Right ventricle myocardium inferior (tissue), 1 donor: ENCODE results near the gene STYK1. TPM values are rescaled to one million over a fixed set of nuclear protein-coding genes. Genes with fewer than 3 reads are reported as not detected.

Experiments used
- ATAC-seq: fragments of 200-7000 bp; cut with Tn5 transposase; one replicate; pipeline ENCODE4 v1.9.1; 2020; ENCODE audit warnings: mild to moderate bottlenecking, moderate library complexity
- DNase-seq: peaks from one replicate; pipeline ENCODE4 v3.0.0; 2021; ENCODE audit errors: missing footprints
- intact Hi-C: fragments of 100-400 bp; cut with DNase I; formaldehyde crosslinking; loops from one replicate; pipeline ENCODE4 v1.11.0; 2022
- long read RNA-seq: library from polyadenylated mRNA; unstranded; transcript quantifications from one replicate; pipeline ENCODE4 v2.0.0, GENCODE V29; 2021
- total RNA-seq: library from RNA; stranded (reverse); fragmentation: NEBNext Ultra II Directional; extraction: Animal tissue kit (Norgen Biotek cat#: 25700); gene quantifications from one replicate; pipeline ENCODE4 v1.2.1, GENCODE V29; 2021
- donor health status: DM: no; HTN: yes; CAD: no; lungs with severe emphysema.

The STYK1 gene, protein sequence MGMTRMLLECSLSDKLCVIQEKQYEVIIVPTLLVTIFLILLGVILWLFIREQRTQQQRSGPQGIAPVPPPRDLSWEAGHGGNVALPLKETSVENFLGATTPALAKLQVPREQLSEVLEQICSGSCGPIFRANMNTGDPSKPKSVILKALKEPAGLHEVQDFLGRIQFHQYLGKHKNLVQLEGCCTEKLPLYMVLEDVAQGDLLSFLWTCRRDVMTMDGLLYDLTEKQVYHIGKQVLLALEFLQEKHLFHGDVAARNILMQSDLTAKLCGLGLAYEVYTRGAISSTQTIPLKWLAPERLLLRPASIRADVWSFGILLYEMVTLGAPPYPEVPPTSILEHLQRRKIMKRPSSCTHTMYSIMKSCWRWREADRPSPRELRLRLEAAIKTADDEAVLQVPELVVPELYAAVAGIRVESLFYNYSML
- not detected for total RNA-seq
- long read RNA-seq: 0 reads

DNA sequence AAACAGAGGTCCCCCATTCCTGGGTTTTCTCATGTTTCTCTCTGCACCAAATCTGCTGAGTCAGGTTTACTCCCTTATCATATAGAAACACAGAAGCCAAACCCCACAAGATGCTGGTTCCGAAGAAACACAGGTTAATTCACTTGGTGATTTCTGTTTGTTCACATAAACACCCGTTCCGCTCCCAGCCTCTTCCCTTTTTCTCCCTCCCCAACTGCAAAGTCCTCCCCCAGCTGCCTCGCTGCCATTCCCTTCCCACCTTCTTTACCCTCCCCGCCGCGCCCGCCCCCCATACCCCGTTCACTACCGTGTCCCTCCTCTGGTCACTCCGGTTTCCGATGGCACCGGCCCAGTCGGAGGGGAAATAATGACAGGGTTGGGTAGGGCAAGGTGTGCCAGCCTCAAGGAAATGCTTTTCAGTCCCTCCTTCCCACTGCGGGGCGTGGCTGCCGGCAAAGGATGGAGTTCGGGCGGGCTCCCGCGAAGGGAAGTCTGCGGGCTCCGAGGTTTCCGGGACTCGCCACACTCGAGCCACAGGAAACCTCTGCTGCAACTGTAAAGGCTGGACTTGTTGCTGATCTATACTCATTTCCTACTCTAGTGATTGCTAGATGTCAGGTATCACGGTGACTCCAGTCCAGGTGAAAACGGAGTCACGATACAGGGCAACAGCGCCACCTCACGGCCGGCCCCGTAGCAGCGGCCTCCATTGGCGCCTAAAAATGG, at the start of gene STYK1:
STYK1 (minus strand) TSS at position 394 of the 726 bp plus-strand sequence. CDS start 39,434 bp downstream, outside the sequence.
- intact Hi-C loops: no loop called here
- DNase-seq (peak; percentile 75), ATAC-seq (peak; percentile 34)

DNA sequence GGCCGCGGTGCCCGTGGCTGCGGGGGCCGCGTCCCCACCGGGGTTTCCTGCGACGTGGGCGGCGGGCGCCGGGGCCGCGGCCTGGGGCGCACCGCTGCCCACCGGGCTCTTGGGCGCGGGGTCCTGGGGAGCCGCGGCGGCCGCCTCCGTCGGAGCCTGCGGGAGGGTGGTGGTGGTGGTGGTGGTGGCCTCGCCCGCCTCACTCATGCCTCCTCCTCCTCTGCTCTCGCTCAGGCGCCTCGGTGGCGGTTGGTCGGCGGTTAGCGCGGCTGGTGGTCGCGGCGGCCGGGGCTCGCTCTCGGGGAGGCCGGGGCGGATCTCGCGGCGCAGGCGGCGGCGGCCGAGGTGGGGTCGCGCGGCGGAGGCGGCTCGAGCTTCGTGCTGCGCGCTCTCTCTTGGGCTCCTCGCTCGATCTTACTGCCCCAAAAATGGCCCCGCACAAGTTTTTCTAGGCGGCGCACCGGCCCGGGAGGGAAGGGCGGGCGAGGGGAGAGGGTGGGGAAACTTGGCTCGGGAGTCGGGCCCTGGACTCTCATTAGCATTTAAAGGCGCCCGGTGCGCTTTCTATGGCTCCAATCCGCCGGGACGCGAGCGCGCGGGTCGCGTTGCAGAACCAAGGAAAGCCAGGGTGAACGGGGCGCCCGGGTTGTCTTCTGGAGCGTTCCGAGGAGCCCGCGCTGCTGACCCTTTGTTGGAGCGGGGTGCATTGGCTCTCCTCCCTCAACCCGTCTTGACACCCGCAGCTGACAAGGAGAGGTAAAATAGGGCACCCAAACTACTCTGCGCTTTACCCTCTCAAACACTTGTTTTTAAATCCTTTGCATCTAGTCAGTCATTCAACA, 49.3 kb upstream of the STYK1 start, which contains the start of gene YBX3:
YBX3 (minus strand) TSS at position 419 of the 842 bp plus-strand sequence; CDS start at position 207, 212 bp downstream.
- peak; percentile 88 for ATAC-seq
- intact Hi-C loops: loop anchor here (1.0 to 10.0 kb wide), 5 partner anchors 16 to 511 kb away; partner anchors contain the start of genes GABARAPL1 and MAGOHB
- peak; percentile 92 for DNase-seq

DNA sequence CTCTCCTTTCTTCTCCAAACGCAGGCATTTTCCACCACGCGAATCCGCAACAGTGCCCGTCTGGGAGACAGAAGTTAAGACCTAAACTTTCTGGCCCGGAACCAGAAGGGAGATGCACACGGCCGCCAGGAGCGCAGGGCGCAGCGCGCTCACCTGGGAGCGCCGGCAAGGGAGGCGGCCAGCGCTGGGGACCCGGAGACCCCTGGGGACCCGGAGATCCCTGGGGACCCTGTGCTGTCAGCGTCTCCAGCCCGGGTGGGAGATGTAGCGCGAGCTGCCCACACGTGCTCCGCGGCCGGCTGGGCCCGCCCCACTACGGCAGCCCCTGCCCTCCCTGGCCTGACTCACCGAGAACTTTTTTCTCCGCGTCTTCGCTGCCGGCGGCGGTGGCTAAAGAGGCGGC, 48.7 kb upstream of the STYK1 start:
- intact Hi-C loops: loop anchor here (2.0 to 10.0 kb wide), 4 partner anchors 16 to 510 kb away; partner anchors contain the start of gene GABARAPL1
- ATAC-seq (peak; percentile 36), DNase-seq (peak; percentile 70)

DNA sequence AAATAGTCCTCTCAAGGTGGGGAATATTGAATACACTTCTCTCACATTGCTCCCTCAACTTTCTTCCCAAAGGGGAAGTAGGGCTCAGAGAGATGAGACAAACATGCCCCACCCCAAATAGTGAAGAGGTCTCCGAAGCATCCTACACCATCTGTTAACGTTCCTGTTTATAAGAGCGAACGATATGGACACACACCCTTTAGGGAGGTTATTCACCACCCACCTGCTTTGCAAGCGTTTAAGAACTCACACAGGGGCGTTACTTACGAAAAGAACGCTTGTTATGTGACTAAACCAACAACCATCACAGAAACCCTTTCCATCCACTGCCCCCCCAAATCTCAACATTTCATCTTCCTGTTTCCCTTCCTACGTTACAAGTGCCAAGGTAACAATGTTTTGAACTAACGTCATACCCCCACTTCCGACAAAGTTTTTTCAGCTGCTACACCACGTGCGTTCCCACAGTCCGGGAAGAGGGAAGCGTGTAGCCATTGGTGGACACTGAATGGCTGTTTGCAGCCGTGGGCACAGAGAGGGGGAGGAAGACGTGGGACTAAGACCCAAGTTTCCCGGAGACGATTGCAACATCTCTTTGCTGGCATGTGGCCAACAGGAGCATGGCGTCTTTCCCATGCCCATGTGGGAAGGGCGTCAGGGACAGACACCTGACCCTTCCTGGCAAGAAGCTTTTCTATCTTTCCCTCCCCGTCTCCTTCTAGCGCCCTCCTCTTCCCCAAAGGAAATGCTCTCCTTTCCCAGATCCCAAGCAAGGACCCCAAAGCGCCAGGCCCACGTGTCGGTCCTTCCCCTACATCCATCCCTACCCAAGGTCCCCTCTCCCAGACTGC, 48.0 kb upstream of the STYK1 start:
- peak; percentile 87 for DNase-seq
- ATAC-seq: peak; percentile 92
- intact Hi-C loops: loop anchor here (2.0 to 10.0 kb wide), 4 partner anchors 15 to 510 kb away; partner anchors contain the start of gene GABARAPL1

DNA sequence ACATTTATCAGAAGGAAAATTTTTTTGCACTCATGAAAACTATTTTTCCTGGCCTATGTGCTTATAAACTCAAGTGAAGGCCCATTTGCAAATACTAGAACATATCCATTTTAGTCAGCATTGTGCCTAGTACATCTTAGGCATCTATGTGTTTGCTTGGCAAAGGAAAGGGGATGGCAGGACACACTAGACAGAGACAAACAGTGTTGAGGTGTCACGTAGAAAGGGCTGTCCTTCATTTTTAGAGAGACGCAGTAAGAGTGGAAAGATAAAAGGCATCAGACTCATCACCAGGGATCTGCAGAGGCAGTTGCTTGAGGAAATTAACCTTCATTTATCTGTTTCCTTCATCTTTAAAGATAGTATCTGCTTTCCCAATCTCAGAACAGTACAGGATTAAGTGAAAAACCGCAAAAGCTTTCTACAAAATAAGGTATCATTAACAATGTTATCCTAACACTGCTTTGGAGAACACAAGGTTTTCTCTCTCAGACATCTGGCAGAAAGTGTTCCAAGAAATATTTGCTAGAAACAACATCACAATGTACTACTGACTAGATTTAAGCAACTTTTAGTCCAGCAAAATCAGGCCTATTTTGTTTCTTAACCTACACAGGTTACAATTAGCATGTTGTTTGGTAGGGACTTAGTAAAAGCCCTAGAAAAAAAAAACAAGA, 47.3 kb upstream of the STYK1 start:
- DNase-seq (no peak), ATAC-seq (no peak)
- intact Hi-C loops: loop anchor here (5.0 to 10.0 kb wide), 2 partner anchors 356 to 509 kb away; partner anchors contain the start of gene GABARAPL1

DNA sequence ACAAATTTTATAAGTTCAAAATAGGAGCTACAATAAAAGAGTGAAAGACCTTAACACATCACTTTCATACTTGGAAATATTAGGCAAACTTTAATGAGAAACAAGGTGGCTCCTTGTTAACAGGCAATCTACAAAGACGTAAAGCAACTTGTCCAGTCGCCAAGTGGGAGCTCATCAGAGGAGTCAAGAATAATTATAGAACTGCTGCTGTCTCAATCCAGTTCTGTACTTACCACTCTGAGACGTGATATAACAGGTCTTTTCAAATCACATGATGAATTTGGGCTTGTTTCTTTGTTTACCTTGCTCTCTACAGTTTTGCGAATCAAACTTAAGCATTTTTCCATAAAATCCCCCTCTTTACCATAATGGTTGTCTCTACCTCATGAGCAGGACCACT, 45.6 kb upstream of the STYK1 start:
- ATAC-seq (no peak), DNase-seq (no peak)
- intact Hi-C loops: loop anchor here (5.0 kb wide), 1 partner anchor 1843 kb away; the partner anchor contains the start of gene DUSP16

DNA sequence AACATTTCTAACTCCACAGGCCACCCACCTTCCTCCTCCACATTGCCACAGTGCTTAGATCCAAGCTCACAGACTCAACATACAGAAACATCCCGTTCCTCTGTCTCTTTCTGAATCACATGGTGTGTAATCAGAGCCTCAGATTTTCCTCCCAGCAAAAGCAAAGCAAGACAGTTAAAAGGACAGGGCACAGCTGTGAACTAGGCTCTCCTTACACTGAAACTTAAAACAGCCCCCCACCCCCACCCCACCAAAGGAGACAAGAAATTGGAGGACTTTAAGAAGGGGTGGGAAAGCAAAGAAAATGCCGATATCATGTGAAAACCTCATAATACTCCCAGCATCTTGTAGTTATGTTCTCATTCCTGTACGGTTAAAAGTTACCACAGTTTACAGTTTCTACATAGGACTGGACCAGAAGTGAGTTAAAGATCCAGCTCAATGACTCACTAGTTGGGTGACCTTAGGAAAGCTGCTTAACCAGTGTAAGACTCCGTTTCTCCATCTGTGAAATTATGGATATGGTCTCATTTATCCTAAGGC, 44.5 kb upstream of the STYK1 start:
- DNase-seq (no peak), ATAC-seq (no peak)
- intact Hi-C loops: loop anchor here (5.0 kb wide), 1 partner anchor 1844 kb away; the partner anchor contains the start of gene DUSP16

DNA sequence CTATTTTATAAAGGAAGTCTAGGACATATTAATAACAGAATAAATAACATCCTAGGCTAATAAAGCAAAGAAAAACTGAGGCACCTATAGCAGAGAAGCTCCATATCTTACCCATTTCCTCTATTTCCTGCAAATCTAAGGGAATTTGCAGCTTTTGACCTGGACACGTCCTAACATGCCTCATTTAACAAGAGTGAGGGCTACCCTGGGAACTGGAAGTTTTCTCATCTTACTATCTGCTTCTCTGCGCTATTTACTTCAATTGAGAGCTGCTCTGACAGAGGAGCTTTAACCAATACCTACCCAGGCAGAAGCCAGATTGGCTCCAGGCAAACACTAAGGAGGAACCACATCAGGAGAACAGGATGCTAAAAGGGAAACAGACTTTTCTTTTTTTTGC, 43.6 kb upstream of the STYK1 start:
- ATAC-seq (no peak), DNase-seq (no peak)
- intact Hi-C loops: loop anchor here (5.0 kb wide), 1 partner anchor 1845 kb away; the partner anchor contains the start of gene DUSP16

DNA sequence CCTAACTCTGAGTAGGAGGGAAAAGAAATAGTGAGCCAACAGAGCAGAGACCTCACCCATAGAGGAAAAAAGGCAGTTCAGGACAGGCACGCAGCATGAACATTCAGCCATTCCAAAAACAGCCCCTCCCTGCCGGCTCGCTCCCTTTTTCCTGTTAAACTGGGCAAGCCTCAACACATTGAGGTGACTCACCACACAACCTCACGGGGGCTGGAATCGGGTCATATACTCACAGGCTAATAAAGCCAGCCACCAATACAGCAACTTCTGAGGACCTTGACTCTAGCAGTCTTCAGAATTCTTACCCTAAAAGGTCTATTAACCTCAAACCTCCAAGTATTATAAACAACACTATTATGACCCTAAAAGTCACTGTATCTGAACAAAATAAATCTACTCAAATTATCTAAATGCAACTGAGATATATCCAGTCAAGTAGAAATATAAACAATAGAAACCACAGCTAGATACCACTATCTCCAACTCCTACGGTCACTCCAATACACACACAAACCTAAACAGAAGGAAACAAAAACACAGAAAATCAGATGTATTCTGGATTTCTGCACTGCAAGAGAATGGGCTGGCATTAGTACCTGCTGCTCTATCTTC, 43.0 kb upstream of the STYK1 start:
- intact Hi-C loops: loop anchor here (5.0 kb wide), 1 partner anchor 1845 kb away; the partner anchor contains the start of gene DUSP16

DNA sequence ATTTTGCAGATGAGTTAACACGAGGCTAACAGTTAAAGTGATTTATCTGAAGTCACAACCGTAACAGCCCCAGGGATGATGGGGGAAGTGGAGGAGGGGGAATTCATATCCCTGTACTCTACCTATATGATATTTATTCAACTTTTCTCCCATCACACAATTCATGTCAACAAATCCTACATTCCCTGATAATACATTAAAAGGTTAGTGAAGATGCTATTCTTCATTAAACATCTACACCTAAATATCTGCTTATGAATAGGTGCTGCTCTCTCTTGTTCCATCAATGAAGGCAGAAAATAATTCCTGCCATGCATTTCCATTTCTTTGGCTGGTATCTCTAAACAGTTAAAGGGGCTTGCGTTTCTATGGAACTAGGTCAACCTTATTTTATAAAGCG, 42.4 kb upstream of the STYK1 start:
- DNase-seq: no peak
- no peak for ATAC-seq
- intact Hi-C loops: loop anchor here (5.0 kb wide), 1 partner anchor 1846 kb away; the partner anchor contains the start of gene DUSP16

More for the DNA sequence above, 43.0 kb upstream of the STYK1 start:
- DNase-seq (peak; percentile 81), ATAC-seq (peak; percentile 91)

DNA sequence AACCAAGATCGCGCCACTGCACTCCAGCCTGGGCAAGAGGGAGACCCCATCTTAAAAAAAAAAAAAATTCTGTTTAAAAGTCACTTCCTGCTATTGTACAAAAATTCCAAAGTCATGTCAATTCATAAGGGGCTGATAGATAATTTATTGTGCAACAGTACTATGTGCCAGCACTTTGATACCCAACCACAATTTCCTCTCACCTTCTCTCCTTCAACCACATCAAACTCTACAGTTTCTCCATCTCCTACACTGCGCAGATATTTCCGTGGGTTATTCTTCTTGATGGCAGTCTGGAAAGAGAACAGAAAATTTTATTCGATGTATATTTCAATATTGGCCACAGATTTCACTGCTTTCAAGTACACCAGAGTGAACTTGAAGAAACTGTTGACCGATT, 41.6 kb upstream of the STYK1 start:
- intact Hi-C loops: loop anchor here (5.0 kb wide), 1 partner anchor 1847 kb away; the partner anchor contains the start of gene DUSP16
- DNase-seq: no peak
- no peak for ATAC-seq

DNA sequence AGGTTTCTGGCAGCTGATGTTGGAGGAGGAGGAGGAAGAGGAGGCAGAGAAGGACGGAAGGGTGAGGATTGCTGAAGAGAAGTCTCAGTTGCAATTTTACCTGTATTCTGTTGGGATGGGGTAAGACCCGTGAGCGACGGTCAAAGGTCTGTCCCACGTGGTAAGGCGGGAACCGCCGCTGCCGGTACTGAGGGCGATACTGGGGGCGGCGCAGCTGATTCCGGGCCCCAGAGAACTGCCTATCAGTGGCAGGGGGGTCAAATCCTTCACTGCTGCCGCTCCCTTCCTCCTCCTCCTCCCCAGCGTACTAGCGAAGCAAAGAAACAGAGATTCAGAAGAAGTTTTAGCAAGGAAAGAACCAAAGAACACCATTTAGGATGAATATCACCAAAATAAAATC, 36.0 kb upstream of the STYK1 start:
- intact Hi-C loops: no loop called here
- ATAC-seq (no peak), DNase-seq (no peak)

DNA sequence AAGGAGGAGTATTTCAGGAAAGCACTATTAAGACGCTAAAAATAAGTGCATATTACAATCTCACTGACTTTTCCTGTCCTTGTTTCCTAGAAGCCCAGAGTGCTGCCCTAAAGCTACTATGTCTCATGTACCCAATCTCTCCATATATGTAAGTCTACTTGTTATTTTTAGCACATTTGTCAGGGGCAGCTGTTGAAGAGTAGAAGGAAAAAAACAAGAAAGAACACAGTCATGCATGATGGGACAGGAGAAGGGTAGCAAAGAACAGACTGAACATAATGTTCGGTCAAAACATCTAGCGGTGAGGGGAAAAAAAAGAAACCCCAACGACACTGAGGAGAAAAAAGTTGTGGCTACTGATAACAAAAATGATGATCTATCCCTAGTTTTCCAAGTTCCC, 35.0 kb upstream of the STYK1 start:
- intact Hi-C loops: no loop called here
- DNase-seq (no peak), ATAC-seq (peak; percentile 79)

DNA sequence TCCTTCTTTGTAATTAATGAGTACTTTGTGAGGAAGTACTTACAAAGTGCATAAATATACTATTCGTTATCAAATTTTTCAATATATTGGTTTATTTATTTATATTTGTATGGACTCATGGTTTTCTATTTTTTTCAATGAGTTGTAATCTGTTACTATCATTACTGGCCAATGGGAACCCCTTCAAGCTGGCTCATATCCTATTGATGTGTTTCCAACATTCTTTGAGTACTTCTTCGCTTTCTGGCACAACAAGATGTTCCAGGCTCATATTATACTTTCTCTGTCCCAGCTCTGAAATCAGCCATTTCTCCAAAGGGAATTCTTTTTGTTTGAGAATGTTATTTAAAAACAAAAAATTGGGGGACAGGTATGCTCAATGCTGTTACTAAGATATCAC, 31.8 kb upstream of the STYK1 start:
- peak; percentile 81 for ATAC-seq

DNA sequence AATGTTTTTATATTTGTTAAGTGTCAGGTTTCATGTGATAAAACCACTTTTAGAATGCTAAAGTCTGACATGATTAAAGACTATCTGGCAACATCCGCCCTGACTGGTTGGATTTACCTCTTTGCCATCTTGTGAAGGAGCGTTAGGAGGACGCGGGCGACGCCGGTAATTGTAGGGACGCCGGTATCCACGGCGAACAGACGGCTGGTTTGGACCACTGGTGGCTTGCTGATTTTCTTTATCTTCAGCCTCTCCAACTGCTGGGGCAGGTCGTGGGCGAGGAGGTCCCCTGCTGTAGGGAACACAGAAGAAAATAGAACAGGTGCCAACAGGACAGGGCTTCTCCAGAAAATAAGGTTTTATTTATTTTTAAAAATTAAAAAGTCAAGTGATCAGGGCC, 28.0 kb upstream of the STYK1 start:
- intact Hi-C loops: no loop called here
- no peak for DNase-seq
- ATAC-seq: no peak

More for the DNA sequence above, 31.8 kb upstream of the STYK1 start:
- no peak for DNase-seq
- intact Hi-C loops: loop anchor here (2.0 kb wide), 1 partner anchor 17 kb away; the partner anchor contains the start of gene YBX3

DNA sequence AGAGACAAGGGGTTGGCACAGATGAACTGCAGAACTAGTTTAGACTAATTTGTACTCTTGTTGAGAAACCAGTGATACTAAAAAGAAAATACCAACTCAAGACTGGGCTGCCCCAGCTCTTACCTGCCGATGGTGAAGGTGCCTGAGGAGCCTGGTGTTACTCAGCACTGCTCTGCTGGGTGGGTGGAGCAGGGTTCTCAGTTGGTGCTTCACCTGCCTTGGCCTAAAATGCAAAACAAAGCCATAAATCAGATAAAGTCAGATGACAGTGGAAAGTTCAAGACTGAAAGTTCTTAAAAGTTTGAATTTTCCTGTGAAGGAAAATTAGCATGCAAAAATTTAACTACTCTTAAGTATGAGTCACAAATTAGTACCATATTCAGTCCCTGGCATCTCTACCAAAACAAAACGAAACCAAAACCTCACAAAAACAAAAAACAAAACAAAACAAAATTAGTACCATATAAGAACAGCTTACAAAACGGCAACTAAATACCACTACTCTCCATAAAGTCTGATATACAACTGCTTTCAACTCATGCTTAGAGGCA, 27.4 kb upstream of the STYK1 start:
- DNase-seq (no peak), ATAC-seq (no peak)
- intact Hi-C loops: no loop called here
